GM23338 (cell line): ENCODE data around the gene PIPOX. TPM values are rescaled to one million over a fixed set of nuclear protein-coding genes. Genes with fewer than 3 reads are reported as not detected.

Experiments
- ATAC-seq: fragments of 200-7000 bp; cut with Tn5 transposase; 3 replicates; pipeline ENCODE4 v1.9.1; 2020
- DNase-seq: peaks from one replicate; pipeline ENCODE4 v3.0.0-alpha.2; 2015; ENCODE audit warnings: low spot score
- H2AFZ ChIP-seq: fragments of 200-600 bp; sonication (generic); 2 replicates; pipeline ENCODE4 v1.8.0; 2016; ENCODE audit warnings: antibody characterized with exemption, mild to moderate bottlenecking, moderate library complexity
- H3F3A ChIP-seq: fragments of 200-600 bp; sonication (generic); replicated peaks from 2 replicates; pipeline ENCODE4 v1.8.0; 2017; ENCODE audit warnings: antibody characterized with exemption, mixed run types, low read depth
- H3K27ac ChIP-seq: fragments of 200-600 bp; sonication (generic); 2 replicates; pipeline ENCODE4 v1.6.1; 2016; ENCODE audit warnings: low read depth
- H3K27me3 ChIP-seq: fragments of 200-600 bp; sonication (generic); 2 replicates; pipeline ENCODE4 v1.8.0; 2016; ENCODE audit warnings: mild to moderate bottlenecking, mixed run types, moderate library complexity; ENCODE audit not compliant: insufficient read depth
- H3K36me3 ChIP-seq: fragments of 200-600 bp; sonication (generic); 2 replicates; pipeline ENCODE4 v1.8.0; 2016; ENCODE audit warnings: mild to moderate bottlenecking; ENCODE audit not compliant: insufficient read depth
- H3K4me1 ChIP-seq: fragments of 200-600 bp; sonication (generic); 2 replicates; pipeline ENCODE4 v1.8.0; 2016; ENCODE audit warnings: mild to moderate bottlenecking, moderate library complexity; ENCODE audit not compliant: insufficient read depth
- H3K4me2 ChIP-seq: fragments of 200-600 bp; sonication (generic); 2 replicates; pipeline ENCODE4 v1.7.1; 2017; ENCODE audit warnings: mixed run types
- H3K4me3 ChIP-seq: fragments of 200-600 bp; sonication (generic); 2 replicates; pipeline ENCODE4 v1.6.1; 2016; ENCODE audit warnings: mixed run types
- H3K79me2 ChIP-seq: fragments of 200-600 bp; sonication (generic); replicated peaks from 2 replicates; pipeline ENCODE4 v1.8.0; 2017; ENCODE audit warnings: mild to moderate bottlenecking; ENCODE audit not compliant: insufficient read depth
- H3K9me2 ChIP-seq: fragments of 200-600 bp; sonication (generic); 2 replicates; pipeline ENCODE4 v1.8.0; 2017; ENCODE audit not compliant: insufficient read depth
- H4K20me1 ChIP-seq: fragments of 200-600 bp; sonication (generic); replicated peaks from 2 replicates; pipeline ENCODE4 v1.8.0; 2017; ENCODE audit warnings: mild to moderate bottlenecking; ENCODE audit not compliant: insufficient read depth
- H3K27ac Mint-ChIP-seq: 2 replicates; pipeline ENCODE4 v1.8.0; 2020; ENCODE audit warnings: inconsistent platforms, mild to moderate bottlenecking, moderate library complexity, mixed read lengths
- H3K27me3 Mint-ChIP-seq: 3 replicates; pipeline ENCODE4 v1.8.0; 2022; ENCODE audit warnings: low read depth, mild to moderate bottlenecking, moderate library complexity, mixed read lengths, inconsistent platforms; ENCODE audit not compliant: insufficient read depth, poor library complexity
- H3K36me3 Mint-ChIP-seq: 3 replicates; pipeline ENCODE4 v1.8.0; 2021; ENCODE audit warnings: low read depth, mild to moderate bottlenecking, inconsistent platforms, moderate library complexity, mixed read lengths
- H3K4me1 Mint-ChIP-seq: 3 replicates; pipeline ENCODE4 v1.8.0; 2020; ENCODE audit warnings: mild to moderate bottlenecking, inconsistent platforms, mixed read lengths
- H3K4me3 Mint-ChIP-seq: 3 replicates; pipeline ENCODE4 v1.8.0; 2021; ENCODE audit warnings: moderate library complexity, mild to moderate bottlenecking, inconsistent platforms, mixed read lengths
- H3K9me3 Mint-ChIP-seq: 3 replicates; pipeline ENCODE4 v1.8.0; 2020; ENCODE audit warnings: moderate library complexity, mild to moderate bottlenecking, inconsistent platforms, mixed read lengths
- EZH2 ChIP-seq: fragments of 200-600 bp; sonication (generic); IDR thresholded peaks from one replicate; pipeline ENCODE4 v1.8.0; 2017; ENCODE audit warnings: antibody characterized with exemption, mild to moderate bottlenecking, low read depth; ENCODE audit not compliant: unreplicated experiment
- POLR2AphosphoS5 ChIP-seq: IDR thresholded peaks from 2 replicates; pipeline ENCODE4 v1.6.1; 2016; ENCODE audit warnings: antibody characterized with exemption, low read depth
- STAT1 ChIP-seq: IDR thresholded peaks from one replicate; pipeline ENCODE4 v1.6.1; 2016; ENCODE audit warnings: antibody characterized with exemption; ENCODE audit not compliant: unreplicated experiment
- ZNF114 ChIP-seq: fragments of 250-450 bp; sonication (Bioruptor Pico); IDR thresholded peaks from 2 replicates; pipeline ENCODE4 v1.5.0; 2020; ENCODE audit warnings: mild to moderate bottlenecking, moderate library complexity
- polyA plus RNA-seq: library from polyadenylated mRNA; unstranded; fragments of >200 nt; fragmentation: Nextera tagmentation; extraction: Ambion mirVana; gene quantifications from 2 replicates; pipeline ENCODE4 v1.2.1, GENCODE V29; 2016
- total RNA-seq: library from RNA; depleted of rRNA; stranded (reverse); fragments of >200 nt; shearing (Covaris generic); gene quantifications from 2 replicates; pipeline ENCODE4 v1.2.3, GENCODE V29; 2014
- TF ChIP-seq, protein P1 (sequence below): fragments of 250-450 bp; sonication (Bioruptor Pico); IDR thresholded peaks from 2 replicates; pipeline ENCODE4 v1.5.0; 2020; ENCODE audit warnings: mild to moderate bottlenecking, moderate library complexity
- TF ChIP-seq, protein P2 (sequence below): IDR thresholded peaks from 2 replicates; pipeline ENCODE4 v1.6.1; 2016; ENCODE audit warnings: antibody characterized with exemption

Gene PIPOX
- total and polyA plus RNA-seq, 2 experiments from 2014 or later = 22.6 to 34.6 TPM

DNA sequence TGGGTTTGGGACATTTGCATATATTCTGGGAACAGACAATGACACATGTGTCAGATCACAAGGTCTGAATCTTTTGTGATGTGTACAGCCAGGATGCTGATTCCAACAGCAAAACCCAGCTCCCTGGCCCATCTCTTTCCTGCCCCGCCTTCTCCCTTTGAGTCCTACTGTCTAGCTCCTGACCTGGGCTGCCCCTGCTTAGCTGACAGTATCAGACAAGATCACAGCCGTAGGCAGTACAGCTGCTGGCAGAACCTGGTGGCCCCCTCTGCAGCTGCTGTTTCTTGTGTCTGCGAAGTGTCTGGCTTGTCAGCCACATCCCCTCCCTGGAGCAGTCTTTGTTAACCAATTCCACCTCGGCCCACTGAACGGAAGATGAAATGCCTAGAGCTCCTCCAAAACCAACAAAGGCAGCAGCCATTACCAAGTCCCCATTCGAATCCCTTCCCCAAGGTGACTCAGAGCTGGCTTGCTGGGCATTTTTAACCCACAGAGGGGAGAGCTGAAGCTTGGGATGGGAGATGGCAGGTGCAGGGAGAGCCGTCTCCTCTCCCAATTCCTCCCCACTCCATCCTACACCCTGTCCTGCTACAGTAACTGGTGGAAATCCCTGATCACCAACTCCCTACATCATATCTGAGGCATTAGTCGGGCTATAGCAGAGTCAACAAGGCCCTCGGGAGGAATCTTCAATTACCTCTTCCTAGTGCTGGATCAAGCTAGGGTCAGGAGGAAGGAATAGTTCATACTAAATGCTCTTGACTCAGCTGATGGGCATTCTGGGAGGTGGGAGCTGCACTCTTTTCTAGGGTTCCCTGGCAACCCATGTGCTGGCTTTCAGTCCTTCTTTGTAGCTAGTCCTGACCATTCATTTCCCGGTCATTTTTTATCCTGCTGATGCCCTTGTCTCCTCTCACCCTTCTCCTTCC, 5.8 kb downstream of the PIPOX start (continued):
- TF ChIP-seq, protein P1, sequence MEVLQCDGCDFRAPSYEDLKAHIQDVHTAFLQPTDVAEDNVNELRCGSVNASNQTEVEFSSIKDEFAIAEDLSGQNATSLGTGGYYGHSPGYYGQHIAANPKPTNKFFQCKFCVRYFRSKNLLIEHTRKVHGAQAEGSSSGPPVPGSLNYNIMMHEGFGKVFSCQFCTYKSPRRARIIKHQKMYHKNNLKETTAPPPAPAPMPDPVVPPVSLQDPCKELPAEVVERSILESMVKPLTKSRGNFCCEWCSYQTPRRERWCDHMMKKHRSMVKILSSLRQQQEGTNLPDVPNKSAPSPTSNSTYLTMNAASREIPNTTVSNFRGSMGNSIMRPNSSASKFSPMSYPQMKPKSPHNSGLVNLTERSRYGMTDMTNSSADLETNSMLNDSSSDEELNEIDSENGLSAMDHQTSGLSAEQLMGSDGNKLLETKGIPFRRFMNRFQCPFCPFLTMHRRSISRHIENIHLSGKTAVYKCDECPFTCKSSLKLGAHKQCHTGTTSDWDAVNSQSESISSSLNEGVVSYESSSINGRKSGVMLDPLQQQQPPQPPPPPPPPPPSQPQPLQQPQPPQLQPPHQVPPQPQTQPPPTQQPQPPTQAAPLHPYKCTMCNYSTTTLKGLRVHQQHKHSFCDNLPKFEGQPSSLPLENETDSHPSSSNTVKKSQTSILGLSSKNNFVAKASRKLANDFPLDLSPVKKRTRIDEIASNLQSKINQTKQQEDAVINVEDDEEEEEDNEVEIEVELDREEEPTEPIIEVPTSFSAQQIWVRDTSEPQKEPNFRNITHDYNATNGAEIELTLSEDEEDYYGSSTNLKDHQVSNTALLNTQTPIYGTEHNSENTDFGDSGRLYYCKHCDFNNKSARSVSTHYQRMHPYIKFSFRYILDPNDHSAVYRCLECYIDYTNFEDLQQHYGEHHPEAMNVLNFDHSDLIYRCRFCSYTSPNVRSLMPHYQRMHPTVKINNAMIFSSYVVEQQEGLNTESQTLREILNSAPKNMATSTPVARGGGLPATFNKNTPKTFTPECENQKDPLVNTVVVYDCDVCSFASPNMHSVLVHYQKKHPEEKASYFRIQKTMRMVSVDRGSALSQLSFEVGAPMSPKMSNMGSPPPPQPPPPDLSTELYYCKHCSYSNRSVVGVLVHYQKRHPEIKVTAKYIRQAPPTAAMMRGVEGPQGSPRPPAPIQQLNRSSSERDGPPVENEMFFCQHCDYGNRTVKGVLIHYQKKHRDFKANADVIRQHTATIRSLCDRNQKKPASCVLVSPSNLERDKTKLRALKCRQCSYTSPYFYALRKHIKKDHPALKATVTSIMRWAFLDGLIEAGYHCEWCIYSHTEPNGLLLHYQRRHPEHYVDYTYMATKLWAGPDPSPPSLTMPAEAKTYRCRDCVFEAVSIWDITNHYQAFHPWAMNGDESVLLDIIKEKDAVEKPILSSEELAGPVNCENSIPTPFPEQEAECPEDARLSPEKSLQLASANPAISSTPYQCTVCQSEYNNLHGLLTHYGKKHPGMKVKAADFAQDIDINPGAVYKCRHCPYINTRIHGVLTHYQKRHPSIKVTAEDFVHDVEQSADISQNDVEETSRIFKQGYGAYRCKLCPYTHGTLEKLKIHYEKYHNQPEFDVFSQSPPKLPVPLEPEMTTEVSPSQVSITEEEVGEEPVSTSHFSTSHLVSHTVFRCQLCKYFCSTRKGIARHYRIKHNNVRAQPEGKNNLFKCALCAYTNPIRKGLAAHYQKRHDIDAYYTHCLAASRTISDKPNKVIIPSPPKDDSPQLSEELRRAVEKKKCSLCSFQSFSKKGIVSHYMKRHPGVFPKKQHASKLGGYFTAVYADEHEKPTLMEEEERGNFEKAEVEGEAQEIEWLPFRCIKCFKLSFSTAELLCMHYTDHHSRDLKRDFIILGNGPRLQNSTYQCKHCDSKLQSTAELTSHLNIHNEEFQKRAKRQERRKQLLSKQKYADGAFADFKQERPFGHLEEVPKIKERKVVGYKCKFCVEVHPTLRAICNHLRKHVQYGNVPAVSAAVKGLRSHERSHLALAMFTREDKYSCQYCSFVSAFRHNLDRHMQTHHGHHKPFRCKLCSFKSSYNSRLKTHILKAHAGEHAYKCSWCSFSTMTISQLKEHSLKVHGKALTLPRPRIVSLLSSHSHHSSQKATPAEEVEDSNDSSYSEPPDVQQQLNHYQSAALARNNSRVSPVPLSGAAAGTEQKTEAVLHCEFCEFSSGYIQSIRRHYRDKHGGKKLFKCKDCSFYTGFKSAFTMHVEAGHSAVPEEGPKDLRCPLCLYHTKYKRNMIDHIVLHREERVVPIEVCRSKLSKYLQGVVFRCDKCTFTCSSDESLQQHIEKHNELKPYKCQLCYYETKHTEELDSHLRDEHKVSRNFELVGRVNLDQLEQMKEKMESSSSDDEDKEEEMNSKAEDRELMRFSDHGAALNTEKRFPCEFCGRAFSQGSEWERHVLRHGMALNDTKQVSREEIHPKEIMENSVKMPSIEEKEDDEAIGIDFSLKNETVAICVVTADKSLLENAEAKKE = no peak
- TF ChIP-seq STAT1 = no peak

DNA sequence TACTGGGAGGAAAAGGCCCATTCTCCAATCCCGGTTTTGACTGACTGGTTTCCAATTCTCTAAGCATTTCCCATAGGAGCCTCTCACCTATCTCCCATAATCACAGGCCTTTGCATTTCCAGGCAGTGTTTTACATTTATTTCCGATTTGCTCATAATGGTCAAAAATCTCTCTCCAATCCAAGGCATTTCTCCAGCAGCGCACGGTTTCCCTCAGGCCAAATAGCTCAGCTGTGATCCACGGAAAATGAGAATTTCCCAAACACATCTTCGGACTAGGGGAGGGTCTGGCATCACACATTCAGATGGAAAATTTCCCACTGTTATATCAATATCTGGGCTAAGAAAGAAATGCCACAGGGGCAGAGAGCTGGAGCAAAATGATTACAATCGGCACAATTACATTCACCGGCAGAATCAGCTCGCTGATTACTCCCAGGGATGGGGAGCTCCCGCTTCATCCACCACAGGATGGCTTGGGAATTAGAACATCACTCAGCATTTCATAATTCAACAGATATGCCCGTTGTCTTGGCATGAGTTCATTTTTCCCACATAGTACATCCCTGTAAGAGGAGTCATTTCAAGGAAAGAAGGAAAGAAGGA, 6.7 kb downstream of the PIPOX start:
- no peaks in the 10 kb centered on the region for H3K36me3 ChIP-seq
- Mint-ChIP-seq H3K27me3 (peaks cover 19% of the 10 kb centered on the region), H3K9me3 (no peaks in the 10 kb centered on the region), H3K36me3 (peaks cover 29% of the 10 kb centered on the region), H3K4me3 (no peak overlapping the region), H3K27ac (no peak overlapping the region), H3K4me1 (peaks cover 37% of the 10 kb centered on the region)
- no peak overlapping the region; the same call in 1 of the 2 replicates for H3K27ac ChIP-seq
- ATAC-seq (no peak), DNase-seq (no peak)
- no peak overlapping the region for H3K4me2 ChIP-seq
- H3F3A ChIP-seq = peaks cover 5% of the 10 kb centered on the region; the same call in 1 of the 2 replicates
- H2AFZ ChIP-seq = no peak overlapping the region
- no peaks in the 10 kb centered on the region for H3K27me3 ChIP-seq
- H3K9me2 ChIP-seq = peaks cover 10% of the 10 kb centered on the region; the same call in 1 of the 2 replicates
- no peaks in the 10 kb centered on the region for H4K20me1 ChIP-seq
- no peaks in the 10 kb centered on the region for H3K79me2 ChIP-seq
- H3K4me3 ChIP-seq = no peak overlapping the region
- peaks cover 29% of the 10 kb centered on the region for H3K4me1 ChIP-seq
- TF ChIP-seq, protein P2, sequence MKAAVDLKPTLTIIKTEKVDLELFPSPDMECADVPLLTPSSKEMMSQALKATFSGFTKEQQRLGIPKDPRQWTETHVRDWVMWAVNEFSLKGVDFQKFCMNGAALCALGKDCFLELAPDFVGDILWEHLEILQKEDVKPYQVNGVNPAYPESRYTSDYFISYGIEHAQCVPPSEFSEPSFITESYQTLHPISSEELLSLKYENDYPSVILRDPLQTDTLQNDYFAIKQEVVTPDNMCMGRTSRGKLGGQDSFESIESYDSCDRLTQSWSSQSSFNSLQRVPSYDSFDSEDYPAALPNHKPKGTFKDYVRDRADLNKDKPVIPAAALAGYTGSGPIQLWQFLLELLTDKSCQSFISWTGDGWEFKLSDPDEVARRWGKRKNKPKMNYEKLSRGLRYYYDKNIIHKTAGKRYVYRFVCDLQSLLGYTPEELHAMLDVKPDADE = no peak
- no peak for TF ChIP-seq STAT1
- no peak for TF ChIP-seq EZH2
- TF ChIP-seq, protein P1 = no peak
- TF ChIP-seq ZNF114 (CRISPR knock-in tag) = no peak
- no peak for TF ChIP-seq POLR2AphosphoS5
